HepG2 (cell line): Measurements from ENCODE around the gene RBM43. TPM values are rescaled to one million over a fixed set of nuclear protein-coding genes. Genes with fewer than 3 reads are reported as not detected.

Source experiments
- AGO1 ChIP-seq: fragments of 200-400 bp; formaldehyde crosslinking; IDR thresholded peaks from 2 replicates; pipeline ENCODE4 v1.6.1; 2017; ENCODE audit warnings: mild to moderate bottlenecking, low read depth, low read length, moderate library complexity; ENCODE audit not compliant: poor library complexity, severe bottlenecking
- AHR ChIP-seq: IDR thresholded peaks from 2 replicates; pipeline ENCODE4 v1.6.1; 2018; ENCODE audit warnings: missing genetic modification reagents, missing compliant biosample characterization
- LCORL ChIP-seq, 2 experiments: fragments of 450-650 bp in 1 of 2; sonication (generic) in 1 of 2; formaldehyde crosslinking in 1 of 2; IDR thresholded peaks; 2 replicates each; pipeline versions ENCODE4 v1.5.0 to v1.6.1; 2017 to 2020; ENCODE audit warnings: antibody characterized with exemption in 1 of 2, missing genetic modification reagents in 1 of 2
- MED13 ChIP-seq: sonication (generic); formaldehyde crosslinking; IDR thresholded peaks from 2 replicates; pipeline ENCODE4 v1.5.0; 2020; ENCODE audit warnings: missing genetic modification reagents
- MTF2 ChIP-seq: sonication (generic); formaldehyde crosslinking; IDR thresholded peaks from 2 replicates; pipeline ENCODE4 v1.5.0; 2020; ENCODE audit warnings: missing genetic modification reagents, borderline replicate concordance
- MYPOP ChIP-seq: sonication (generic); formaldehyde crosslinking; IDR thresholded peaks from 2 replicates; pipeline ENCODE4 v1.8.1; 2023; ENCODE audit warnings: mild to moderate bottlenecking, moderate library complexity, missing genetic modification reagents
- NFKB2 ChIP-seq: sonication (generic); formaldehyde crosslinking; IDR thresholded peaks from 2 replicates; pipeline ENCODE4 v1.4.0; 2020; ENCODE audit warnings: missing genetic modification reagents, borderline replicate concordance
- NPAS2 ChIP-seq: sonication (generic); formaldehyde crosslinking; IDR thresholded peaks from 2 replicates; pipeline ENCODE4 v1.8.0; 2022; ENCODE audit warnings: mild to moderate bottlenecking, missing genetic modification reagents, borderline replicate concordance
- NR2C2 ChIP-seq: sonication (generic); formaldehyde crosslinking; IDR thresholded peaks from 2 replicates; pipeline ENCODE4 v1.4.0; 2020; ENCODE audit warnings: missing genetic modification reagents, mild to moderate bottlenecking, moderate library complexity, borderline replicate concordance
- TFDP1 ChIP-seq: IDR thresholded peaks from 2 replicates; pipeline ENCODE4 v1.6.1; 2016; ENCODE audit warnings: missing compliant biosample characterization, missing genetic modification reagents, borderline replicate concordance
- ZBTB49 ChIP-seq: sonication (generic); formaldehyde crosslinking; IDR thresholded peaks from 2 replicates; pipeline ENCODE4 v1.4.0; 2020; ENCODE audit warnings: missing genetic modification reagents, borderline replicate concordance
- ZFP36L1 ChIP-seq: sonication (generic); formaldehyde crosslinking; IDR thresholded peaks from 2 replicates; pipeline ENCODE4 v1.8.0; 2022; ENCODE audit warnings: mild to moderate bottlenecking, missing genetic modification reagents, moderate library complexity
- ZNF230 ChIP-seq: sonication (generic); formaldehyde crosslinking; IDR thresholded peaks from 2 replicates; pipeline ENCODE4 v1.4.0; 2020; ENCODE audit warnings: mild to moderate bottlenecking, missing genetic modification reagents
- ZNF792 ChIP-seq: IDR thresholded peaks from 2 replicates; pipeline ENCODE4 v1.6.1; 2016
- ZNF891 ChIP-seq: sonication (generic); formaldehyde crosslinking; IDR thresholded peaks from 2 replicates; pipeline ENCODE4 v1.5.0; 2020; ENCODE audit warnings: mild to moderate bottlenecking, missing genetic modification reagents
- polyA plus RNA-seq, 8 experiments: library from polyadenylated mRNA; depleted of rRNA in 3 of 8; stranded (reverse) in 7 of 8; unstranded in 1 of 8; fragments of >200 nt; fragmentation: Illumina TruSeq in 4 of 8; extraction: Trizol in 4 of 8; gene quantifications; 2 replicates each; pipeline versions ENCODE4 v1.2.1 to v1.2.3, GENCODE V29; 2011 to 2016; ENCODE audit warnings: low read depth in 4 of 8, missing spikeins in 1 of 8, mixed read lengths in 1 of 8; ENCODE audit not compliant: insufficient read depth in 1 of 8
- total RNA-seq, 5 experiments: library from RNA; depleted of rRNA; stranded (reverse); fragments of >200 nt; fragmentation: Illumina TruSeq; extraction: Trizol; gene quantifications; 2 replicates each; pipeline ENCODE4 v1.2.3, GENCODE V29; 2016; ENCODE audit warnings: low read depth in 1 of 5
- TF ChIP-seq, protein P1 (sequence below): sonication (generic); formaldehyde crosslinking; IDR thresholded peaks from 2 replicates; pipeline ENCODE4 v1.4.0; 2020; ENCODE audit warnings: mild to moderate bottlenecking, low read depth, missing genetic modification reagents
- TF ChIP-seq, protein P2 (sequence below): sonication (generic); formaldehyde crosslinking; IDR thresholded peaks from 2 replicates; pipeline ENCODE4; 2020; ENCODE audit warnings: missing genetic modification reagents, mild to moderate bottlenecking, borderline replicate concordance
- TF ChIP-seq, protein P3 (sequence below): IDR thresholded peaks from 2 replicates; pipeline ENCODE4 v1.6.1; 2016; ENCODE audit warnings: mild to moderate bottlenecking, missing biosample characterization, missing genetic modification reagents
- TF ChIP-seq, protein P4 (sequence below): sonication (generic); formaldehyde crosslinking; IDR thresholded peaks from 2 replicates; pipeline ENCODE4 v1.4.0; 2020; ENCODE audit warnings: missing genetic modification reagents

The RBM43 gene
- total and polyA plus RNA-seq, 2 of the 13 experiments (the other 11 are each of a cell fraction or from before 2014, with no cell fraction given): 0.31 to 0.70 TPM

GRCh38 chr2:151264157-151264825 is 2.6 kb upstream of the RBM43 start (continued):
- TF ChIP-seq, protein P1, sequence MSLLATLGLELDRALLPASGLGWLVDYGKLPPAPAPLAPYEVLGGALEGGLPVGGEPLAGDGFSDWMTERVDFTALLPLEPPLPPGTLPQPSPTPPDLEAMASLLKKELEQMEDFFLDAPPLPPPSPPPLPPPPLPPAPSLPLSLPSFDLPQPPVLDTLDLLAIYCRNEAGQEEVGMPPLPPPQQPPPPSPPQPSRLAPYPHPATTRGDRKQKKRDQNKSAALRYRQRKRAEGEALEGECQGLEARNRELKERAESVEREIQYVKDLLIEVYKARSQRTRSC (CRISPR knock-in tag): no peak
- peak; percentile 34; the same call in 1 of the 2 replicates for TF ChIP-seq NR2C2 (CRISPR knock-in tag)
- TF ChIP-seq, protein P2, sequence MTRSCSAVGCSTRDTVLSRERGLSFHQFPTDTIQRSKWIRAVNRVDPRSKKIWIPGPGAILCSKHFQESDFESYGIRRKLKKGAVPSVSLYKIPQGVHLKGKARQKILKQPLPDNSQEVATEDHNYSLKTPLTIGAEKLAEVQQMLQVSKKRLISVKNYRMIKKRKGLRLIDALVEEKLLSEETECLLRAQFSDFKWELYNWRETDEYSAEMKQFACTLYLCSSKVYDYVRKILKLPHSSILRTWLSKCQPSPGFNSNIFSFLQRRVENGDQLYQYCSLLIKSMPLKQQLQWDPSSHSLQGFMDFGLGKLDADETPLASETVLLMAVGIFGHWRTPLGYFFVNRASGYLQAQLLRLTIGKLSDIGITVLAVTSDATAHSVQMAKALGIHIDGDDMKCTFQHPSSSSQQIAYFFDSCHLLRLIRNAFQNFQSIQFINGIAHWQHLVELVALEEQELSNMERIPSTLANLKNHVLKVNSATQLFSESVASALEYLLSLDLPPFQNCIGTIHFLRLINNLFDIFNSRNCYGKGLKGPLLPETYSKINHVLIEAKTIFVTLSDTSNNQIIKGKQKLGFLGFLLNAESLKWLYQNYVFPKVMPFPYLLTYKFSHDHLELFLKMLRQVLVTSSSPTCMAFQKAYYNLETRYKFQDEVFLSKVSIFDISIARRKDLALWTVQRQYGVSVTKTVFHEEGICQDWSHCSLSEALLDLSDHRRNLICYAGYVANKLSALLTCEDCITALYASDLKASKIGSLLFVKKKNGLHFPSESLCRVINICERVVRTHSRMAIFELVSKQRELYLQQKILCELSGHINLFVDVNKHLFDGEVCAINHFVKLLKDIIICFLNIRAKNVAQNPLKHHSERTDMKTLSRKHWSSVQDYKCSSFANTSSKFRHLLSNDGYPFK (CRISPR knock-in tag): no peak
- no peak for TF ChIP-seq ZNF230
- no peak for TF ChIP-seq LCORL (IDR thresholded peaks at IDR 0.05)
- peak; percentile 54; the same call in 1 of the 2 replicates for TF ChIP-seq LCORL (CRISPR knock-in tag; IDR thresholded peaks at IDR 0.05)
- TF ChIP-seq MYPOP (CRISPR knock-in tag): no peak
- TF ChIP-seq ZBTB49 (CRISPR knock-in tag): no peak
- no peak for TF ChIP-seq MED13 (CRISPR knock-in tag)
- no peak for TF ChIP-seq AHR (CRISPR knock-in tag)
- TF ChIP-seq NPAS2 (CRISPR knock-in tag): no peak
- TF ChIP-seq ZFP36L1 (CRISPR knock-in tag): no peak
- TF ChIP-seq TFDP1: no peak
- no peak for TF ChIP-seq AGO1
- no peak for TF ChIP-seq ZNF891 (CRISPR knock-in tag)
- TF ChIP-seq, protein P3, sequence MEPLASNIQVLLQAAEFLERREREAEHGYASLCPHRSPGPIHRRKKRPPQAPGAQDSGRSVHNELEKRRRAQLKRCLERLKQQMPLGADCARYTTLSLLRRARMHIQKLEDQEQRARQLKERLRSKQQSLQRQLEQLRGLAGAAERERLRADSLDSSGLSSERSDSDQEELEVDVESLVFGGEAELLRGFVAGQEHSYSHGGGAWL (CRISPR knock-in tag): no peak
- TF ChIP-seq, protein P4, sequence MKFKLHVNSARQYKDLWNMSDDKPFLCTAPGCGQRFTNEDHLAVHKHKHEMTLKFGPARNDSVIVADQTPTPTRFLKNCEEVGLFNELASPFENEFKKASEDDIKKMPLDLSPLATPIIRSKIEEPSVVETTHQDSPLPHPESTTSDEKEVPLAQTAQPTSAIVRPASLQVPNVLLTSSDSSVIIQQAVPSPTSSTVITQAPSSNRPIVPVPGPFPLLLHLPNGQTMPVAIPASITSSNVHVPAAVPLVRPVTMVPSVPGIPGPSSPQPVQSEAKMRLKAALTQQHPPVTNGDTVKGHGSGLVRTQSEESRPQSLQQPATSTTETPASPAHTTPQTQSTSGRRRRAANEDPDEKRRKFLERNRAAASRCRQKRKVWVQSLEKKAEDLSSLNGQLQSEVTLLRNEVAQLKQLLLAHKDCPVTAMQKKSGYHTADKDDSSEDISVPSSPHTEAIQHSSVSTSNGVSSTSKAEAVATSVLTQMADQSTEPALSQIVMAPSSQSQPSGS: no peak
- no peak for TF ChIP-seq MTF2 (CRISPR knock-in tag)
- TF ChIP-seq ZNF792 (CRISPR knock-in tag): no peak
- no peak for TF ChIP-seq NFKB2 (CRISPR knock-in tag)
